Effector memory CD4-positive, alpha-beta T cell (primary cell): Measurements from ENCODE around the gene CCDC6.

Source experiments
- DNase-seq, 3 donors: peaks; one replicate each; pipeline ENCODE4 v3.0.0-alpha.2; 2020
- H3K27ac ChIP-seq: 2 replicates; pipeline ENCODE4 v1.7.0; 2013; ENCODE audit warnings: mild to moderate bottlenecking, low read length, moderate library complexity; ENCODE audit not compliant: insufficient read depth, poor library complexity, severe bottlenecking
- H3K27me3 ChIP-seq: replicated peaks from 2 replicates; pipeline ENCODE4 v1.7.0; 2013; ENCODE audit warnings: mild to moderate bottlenecking, low read length; ENCODE audit not compliant: insufficient read depth, control insufficient read depth, poor library complexity, severe bottlenecking
- H3K36me3 ChIP-seq: 2 replicates; pipeline ENCODE4 v1.7.0; 2013; ENCODE audit warnings: mild to moderate bottlenecking, low read length, moderate library complexity; ENCODE audit not compliant: control insufficient read depth, insufficient read depth
- H3K4me1 ChIP-seq: 2 replicates; pipeline ENCODE4 v1.7.0; 2013; ENCODE audit warnings: low read length, mild to moderate bottlenecking; ENCODE audit not compliant: control insufficient read depth, insufficient read depth, poor library complexity, severe bottlenecking
- H3K4me3 ChIP-seq: 2 replicates; pipeline ENCODE4 v1.7.0; 2013; ENCODE audit warnings: low read length, low read depth, mild to moderate bottlenecking; ENCODE audit not compliant: insufficient read depth, poor library complexity, severe bottlenecking
- H3K9me3 ChIP-seq: 2 replicates; pipeline ENCODE4 v1.7.0; 2013; ENCODE audit warnings: mild to moderate bottlenecking, low read length, moderate library complexity; ENCODE audit not compliant: control insufficient read depth

CCDC6 gene

DNA sequence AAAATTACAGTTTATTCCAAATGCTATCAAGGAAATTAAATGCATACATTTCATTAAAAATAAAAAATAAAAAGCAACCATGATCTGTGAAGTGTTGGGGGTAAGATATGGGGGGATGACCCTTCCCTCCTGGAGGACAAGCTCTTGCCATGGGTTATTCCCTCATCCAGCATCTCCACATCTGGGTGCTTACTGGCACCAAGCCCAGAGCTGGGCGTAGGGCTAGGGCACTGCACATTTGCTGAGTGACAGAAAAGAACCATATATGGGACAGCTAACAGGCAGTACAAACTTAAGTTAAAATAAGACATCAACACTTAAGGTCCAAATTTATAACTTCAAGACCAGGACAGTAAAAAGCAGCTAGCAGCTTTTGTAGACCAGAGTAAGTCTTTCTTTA lies 10.2 kb downstream of the CCDC6 start:
- no peak overlapping the region for H3K4me3 ChIP-seq
- DNase-seq: no peak
- no peaks in the 10 kb centered on the region for H3K9me3 ChIP-seq
- H3K4me1 ChIP-seq: peaks cover 3% of the 10 kb centered on the region
- H3K27me3 ChIP-seq: no peaks in the 10 kb centered on the region
- H3K27ac ChIP-seq: no peak overlapping the region
- no peaks in the 10 kb centered on the region for H3K36me3 ChIP-seq

- no peak overlapping the region for H3K27ac ChIP-seq
- H3K9me3 ChIP-seq: no peaks in the 10 kb centered on the region
- H3K4me1 ChIP-seq: peaks cover 3% of the 10 kb centered on the region
These were observed 10.7 kb downstream of the CCDC6 start for GRCh38 chr10:59895629-59896116.

GRCh38 chr10:59894114-59894513 lies 12.2 kb downstream of the CCDC6 start:
- Histone ChIP-seq H3K36me3 (no peaks in the 10 kb centered on the region), H3K27ac (no peak overlapping the region), H3K27me3 (no peaks in the 10 kb centered on the region), H3K9me3 (no peaks in the 10 kb centered on the region), H3K4me3 (no peak overlapping the region), H3K4me1 (peaks cover 3% of the 10 kb centered on the region)
- no peak for DNase-seq

More at GRCh38 chr10:59895629-59896116, 10.7 kb downstream of the CCDC6 start:
- Histone ChIP-seq H3K27me3 (no peaks in the 10 kb centered on the region), H3K36me3 (no peaks in the 10 kb centered on the region), H3K4me3 (no peak overlapping the region)
- no peak for DNase-seq

DNA sequence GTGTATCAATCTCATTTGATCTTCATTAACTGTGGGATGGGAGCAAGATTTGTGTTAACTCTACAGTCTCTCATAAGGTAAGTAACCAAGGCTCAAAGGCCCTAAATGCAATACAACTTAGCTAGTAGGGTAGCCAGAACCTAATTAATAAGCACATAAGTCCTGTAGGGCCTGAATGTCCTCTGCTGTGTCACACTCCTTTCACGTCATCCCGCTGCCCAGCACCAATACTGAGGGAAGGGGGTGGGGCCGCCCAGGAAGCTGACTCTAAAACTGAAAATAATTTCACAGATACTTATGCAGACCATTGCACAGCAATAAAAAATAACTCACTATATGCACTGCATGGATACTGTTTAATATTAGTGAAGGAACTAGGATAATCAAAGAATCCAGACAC lies 13.7 kb downstream of the CCDC6 start:
- Histone ChIP-seq H3K27me3 (no peaks in the 10 kb centered on the region), H3K4me3 (no peak overlapping the region), H3K9me3 (no peaks in the 10 kb centered on the region), H3K36me3 (no peaks in the 10 kb centered on the region), H3K4me1 (peaks cover 3% of the 10 kb centered on the region), H3K27ac (no peak overlapping the region)
- DNase-seq: no peak

- no peak overlapping the region for H3K4me3 ChIP-seq
- H3K27me3 ChIP-seq: no peaks in the 10 kb centered on the region
- H3K36me3 ChIP-seq: no peaks in the 10 kb centered on the region
- no peak for DNase-seq
- no peak overlapping the region for H3K27ac ChIP-seq
- no peaks in the 10 kb centered on the region for H3K9me3 ChIP-seq
- H3K4me1 ChIP-seq: peaks cover 8% of the 10 kb centered on the region
These were observed 14.4 kb downstream of the CCDC6 start for GRCh38 chr10:59891936-59892335.

GRCh38 chr10:59891349-59891748 lies 15.0 kb downstream of the CCDC6 start:
- Histone ChIP-seq H3K4me3 (no peak overlapping the region), H3K9me3 (no peaks in the 10 kb centered on the region), H3K27me3 (no peaks in the 10 kb centered on the region), H3K36me3 (no peaks in the 10 kb centered on the region), H3K27ac (no peak overlapping the region), H3K4me1 (peaks cover 9% of the 10 kb centered on the region)
- no peak for DNase-seq

DNA sequence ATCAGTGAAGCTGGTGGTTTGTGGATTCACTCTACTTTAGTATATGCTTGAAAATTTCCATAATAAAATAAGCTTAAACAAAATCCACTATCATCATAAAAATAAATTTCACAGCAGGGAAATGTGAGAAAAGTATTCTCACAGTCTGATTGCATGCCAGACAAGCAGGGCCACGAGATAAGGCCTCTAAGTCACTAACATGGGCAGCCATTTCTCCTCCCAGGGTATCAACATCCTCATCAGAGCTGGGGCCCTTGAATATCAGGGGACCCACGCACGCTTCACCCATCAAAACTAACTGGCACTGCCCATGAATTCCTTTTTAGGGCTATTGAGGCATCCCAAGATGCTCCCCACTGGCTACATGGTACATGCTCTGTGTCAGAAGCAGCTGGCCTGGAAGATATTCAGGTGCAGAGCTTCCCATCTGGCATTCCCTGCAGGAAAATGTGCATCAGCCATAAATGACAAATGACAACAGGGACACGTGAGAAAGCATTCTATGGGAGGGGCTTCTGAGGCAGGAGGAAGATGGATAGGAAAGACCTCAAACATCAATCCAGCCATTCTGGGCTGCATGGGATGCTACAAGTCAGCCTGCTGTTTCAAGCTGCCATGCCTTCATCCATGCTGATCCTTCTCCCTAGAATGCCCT lies 17.4 kb downstream of the CCDC6 start:
- no peaks in the 10 kb centered on the region for H3K36me3 ChIP-seq
- no peaks in the 10 kb centered on the region for H3K9me3 ChIP-seq
- H3K4me3 ChIP-seq: no peak overlapping the region
- H3K27ac ChIP-seq: no peak overlapping the region
- H3K27me3 ChIP-seq: no peaks in the 10 kb centered on the region
- no peak for DNase-seq
- peaks cover 14% of the 10 kb centered on the region for H3K4me1 ChIP-seq

GRCh38 chr10:59887972-59888640 lies 18.2 kb downstream of the CCDC6 start:
- Histone ChIP-seq H3K4me3 (no peak overlapping the region), H3K27me3 (no peaks in the 10 kb centered on the region), H3K4me1 (peaks cover 12% of the 10 kb centered on the region), H3K27ac (no peak overlapping the region), H3K9me3 (no peaks in the 10 kb centered on the region), H3K36me3 (no peaks in the 10 kb centered on the region)
- DNase-seq: peak in 1 of 3 donors; percentile 10

DNA sequence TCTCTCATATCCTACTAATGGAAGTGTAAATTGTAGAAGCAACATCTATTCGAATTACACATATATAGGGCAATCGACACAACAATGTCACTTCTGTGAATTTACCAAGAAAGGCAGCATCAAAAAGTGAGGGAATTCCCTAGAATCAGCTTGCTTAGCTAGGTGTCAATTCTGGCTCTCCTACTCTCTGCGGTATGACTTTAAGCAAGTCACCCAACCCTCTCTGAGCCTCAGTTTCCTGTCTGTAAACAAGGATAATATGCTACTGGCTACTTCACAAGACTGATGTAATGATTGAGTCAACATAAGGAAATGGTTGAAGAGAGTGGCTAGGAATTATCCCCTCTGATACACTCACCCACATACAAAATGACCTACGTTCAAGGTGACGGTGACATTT lies 19.4 kb downstream of the CCDC6 start:
- no peaks in the 10 kb centered on the region for H3K27me3 ChIP-seq
- H3K4me3 ChIP-seq: no peak overlapping the region
- no peak overlapping the region for H3K27ac ChIP-seq
- DNase-seq: no peak
- H3K9me3 ChIP-seq: no peaks in the 10 kb centered on the region
- peaks cover 11% of the 10 kb centered on the region for H3K4me1 ChIP-seq
- H3K36me3 ChIP-seq: no peaks in the 10 kb centered on the region

- Histone ChIP-seq H3K4me3 (no peak overlapping the region), H3K9me3 (no peaks in the 10 kb centered on the region), H3K27me3 (no peaks in the 10 kb centered on the region), H3K27ac (no peak overlapping the region), H3K4me1 (peaks cover 14% of the 10 kb centered on the region), H3K36me3 (no peaks in the 10 kb centered on the region)
- DNase-seq: no peak
These were observed 20.8 kb downstream of the CCDC6 start for GRCh38 chr10:59885430-59886134.
